GM11168 (cell line): ENCODE results near the gene PIGW.
"Not testable (repeated sequence)": the region's sequence is repeated elsewhere in the genome, so short reads cannot be mapped to it uniquely, and the experiment has no call there.

Source experiments
- in situ Hi-C: fragments of 300-500 bp; cut with MboI; formaldehyde crosslinking; loops from one replicate; pipeline ENCODE4 v1.12.0; 2022; ENCODE audit warnings: low sequenced_read_pairs; ENCODE audit not compliant: unreplicated experiment

PIGW gene

DNA sequence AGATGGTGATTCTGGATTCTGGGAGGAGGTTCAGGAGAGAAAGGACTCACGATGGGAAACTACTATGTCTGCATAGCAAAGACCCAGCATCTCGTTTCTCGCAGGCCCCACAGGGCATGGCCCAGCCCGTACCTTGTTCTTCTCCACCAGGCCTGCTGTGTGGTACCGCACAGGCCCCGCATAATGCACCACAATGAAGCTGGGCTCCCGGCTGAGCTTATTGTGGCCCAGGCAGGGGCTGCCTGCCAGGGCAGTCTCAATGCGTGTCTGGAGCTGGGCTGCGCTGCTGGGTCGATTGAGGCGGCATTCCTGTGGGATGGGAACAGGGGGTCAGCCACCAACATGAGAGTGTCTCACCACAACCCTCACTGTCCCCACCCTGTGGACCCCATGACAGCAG is 28.0 kb upstream of the PIGW start:
- in situ Hi-C loops, result no loop called here

GRCh38 chr17:36507266-36507665 is 27.5 kb upstream of the PIGW start:
- in situ Hi-C loops, result no loop called here

- in situ Hi-C loops, result not testable (repeated sequence)
Observed at GRCh38 chr17:36508439-36508838, 26.3 kb upstream of the PIGW start.

- in situ Hi-C loops, result no loop called here
Observed at GRCh38 chr17:36509272-36509985, 25.4 kb upstream of the PIGW start.

DNA sequence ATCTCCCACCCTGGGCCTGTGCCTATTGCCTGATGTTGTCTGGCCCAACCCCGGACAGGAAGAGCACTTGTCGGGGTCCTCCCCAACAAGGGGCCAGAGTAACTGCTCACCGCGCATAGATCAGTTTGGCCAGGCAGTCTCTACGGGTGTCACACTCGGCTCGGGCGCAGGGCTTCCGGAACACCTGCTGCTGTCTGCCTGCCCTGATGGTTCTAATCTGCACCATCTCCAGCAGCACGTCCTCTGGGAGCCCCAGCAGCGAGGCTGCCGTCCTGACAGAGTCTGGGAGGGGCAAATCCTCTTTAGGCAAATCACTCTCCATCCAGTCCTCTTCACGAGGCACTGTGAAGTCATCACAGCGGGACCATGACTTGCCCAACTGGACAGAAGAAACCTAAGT is 24.2 kb upstream of the PIGW start:
- in situ Hi-C loops, result no loop called here

GRCh38 chr17:36511216-36511615 is 23.6 kb upstream of the PIGW start:
- in situ Hi-C loops, result no loop called here

DNA sequence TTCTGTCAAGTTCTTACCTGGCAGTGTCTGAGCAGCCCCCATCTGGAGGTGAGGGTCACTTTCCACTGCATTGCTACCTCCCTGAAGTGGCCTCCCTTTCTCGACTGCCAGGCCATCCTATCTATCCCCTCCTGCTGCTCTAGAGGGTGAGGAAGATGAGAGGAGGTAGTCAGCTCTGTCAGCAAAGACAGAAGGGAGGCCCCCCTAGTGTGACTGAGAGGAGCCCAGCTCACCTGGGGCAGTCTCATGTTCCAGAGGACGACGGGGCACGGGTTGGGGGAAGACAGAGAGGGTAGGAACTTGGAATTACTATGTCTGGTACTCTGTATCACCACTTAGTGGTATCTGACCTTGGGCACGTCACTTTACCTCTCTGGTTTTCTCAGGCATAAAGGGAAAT is 22.1 kb upstream of the PIGW start:
- in situ Hi-C loops, result no loop called here

DNA sequence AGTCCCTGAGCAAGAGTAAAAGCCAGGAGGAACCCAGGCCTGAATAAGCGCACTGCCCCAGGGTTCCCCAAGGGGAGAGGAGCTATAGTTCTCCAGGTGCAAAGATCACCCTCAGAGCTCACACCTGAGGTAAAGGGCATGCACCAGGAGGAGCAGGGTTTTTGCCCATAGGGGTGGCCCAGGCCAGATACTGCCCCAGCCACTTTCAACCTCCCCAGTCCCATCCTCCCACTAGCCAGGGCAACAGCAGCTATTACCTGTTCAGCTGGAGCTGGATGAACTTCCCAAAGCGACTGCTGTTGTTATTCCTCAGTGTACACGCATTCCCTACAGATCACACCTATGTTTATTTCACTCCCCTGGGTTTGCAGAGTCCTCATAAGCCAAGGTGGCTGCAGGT is 19.9 kb upstream of the PIGW start:
- in situ Hi-C loops, result no loop called here

- in situ Hi-C loops, result no loop called here
Observed at GRCh38 chr17:36515837-36516236, 18.9 kb upstream of the PIGW start.

DNA sequence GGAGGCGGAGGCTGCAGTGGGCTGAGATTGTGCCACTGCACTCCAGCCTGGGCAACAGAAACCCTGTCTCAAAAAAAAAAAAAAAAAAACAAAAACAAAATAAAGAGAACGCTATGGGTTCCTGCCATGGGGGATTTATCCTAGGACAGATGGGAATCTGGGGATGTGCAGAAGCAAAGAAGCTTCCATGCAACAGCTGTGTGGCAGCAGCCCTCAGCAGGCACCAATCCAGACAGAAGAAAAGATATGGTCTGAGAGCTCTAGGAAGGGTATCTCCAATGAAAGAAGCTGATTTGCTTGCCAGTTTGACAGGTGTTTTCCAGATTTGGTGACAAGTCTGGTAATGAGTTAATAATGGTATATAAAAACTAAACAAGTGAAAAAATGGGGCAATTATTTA is 11.7 kb upstream of the PIGW start:
- in situ Hi-C loops, result no loop called here

GRCh38 chr17:36524428-36524876 is 10.3 kb upstream of the PIGW start:
- in situ Hi-C loops, result no loop called here

- in situ Hi-C loops, result no loop called here
Observed at GRCh38 chr17:36525113-36525512, 9.7 kb upstream of the PIGW start.

GRCh38 chr17:36525888-36526287 is 8.9 kb upstream of the PIGW start:
- in situ Hi-C loops, result no loop called here

DNA sequence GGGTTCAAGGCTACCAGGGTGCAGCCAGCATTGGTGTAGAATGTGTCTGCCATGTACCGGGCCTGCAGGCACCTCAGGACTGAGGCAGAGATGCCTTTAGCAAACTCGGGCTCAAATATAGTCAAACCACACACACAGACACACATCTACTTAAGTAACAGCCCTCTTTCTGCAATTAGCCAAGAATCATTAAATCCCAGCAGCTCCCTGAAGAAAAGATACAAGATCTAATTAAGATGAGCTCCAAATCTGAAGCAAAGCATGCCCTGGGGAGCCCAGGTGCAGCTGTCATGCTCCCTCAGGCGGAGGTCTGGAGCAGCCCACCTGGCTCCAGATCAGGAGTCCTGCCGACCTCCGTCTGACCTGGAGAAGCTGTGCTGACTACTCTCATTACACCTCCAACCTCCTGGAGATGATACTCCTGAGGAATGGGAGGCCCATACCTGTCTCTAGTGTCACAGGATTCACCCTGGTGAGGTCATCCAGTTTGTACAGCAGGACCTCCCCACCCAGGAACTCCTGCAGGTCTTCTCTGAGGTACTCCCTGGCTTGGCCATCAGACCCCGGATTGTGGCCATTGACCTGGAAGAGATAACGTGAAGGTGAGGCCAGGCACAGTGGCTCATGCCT is 7.1 kb upstream of the PIGW start:
- in situ Hi-C loops, result no loop called here

DNA sequence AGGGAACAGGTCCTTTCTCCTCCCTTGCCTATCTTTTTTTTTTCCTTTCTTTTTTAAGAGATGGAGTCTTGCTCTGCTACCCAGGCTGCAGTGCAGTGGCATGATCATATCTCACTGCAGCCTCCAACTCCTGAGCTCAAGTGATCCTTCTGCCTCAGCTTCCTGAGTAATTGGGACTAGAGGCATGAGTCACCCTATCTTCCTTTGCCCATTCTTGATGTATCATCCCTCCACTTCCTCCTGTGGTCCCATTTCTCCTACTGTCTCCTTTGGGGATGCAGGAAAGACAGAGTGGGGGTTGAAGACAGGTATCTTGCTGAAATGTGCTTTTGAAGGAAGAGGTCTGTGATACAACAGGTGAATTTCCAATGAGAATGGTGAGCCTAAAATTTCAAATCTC is 5.7 kb upstream of the PIGW start:
- in situ Hi-C loops, result no loop called here

- in situ Hi-C loops, result no loop called here
Observed at GRCh38 chr17:36532435-36532975, 2.3 kb upstream of the PIGW start.

GRCh38 chr17:36533935-36534839 is 600 bp upstream of the PIGW start:
- in situ Hi-C loops, result no loop called here

DNA sequence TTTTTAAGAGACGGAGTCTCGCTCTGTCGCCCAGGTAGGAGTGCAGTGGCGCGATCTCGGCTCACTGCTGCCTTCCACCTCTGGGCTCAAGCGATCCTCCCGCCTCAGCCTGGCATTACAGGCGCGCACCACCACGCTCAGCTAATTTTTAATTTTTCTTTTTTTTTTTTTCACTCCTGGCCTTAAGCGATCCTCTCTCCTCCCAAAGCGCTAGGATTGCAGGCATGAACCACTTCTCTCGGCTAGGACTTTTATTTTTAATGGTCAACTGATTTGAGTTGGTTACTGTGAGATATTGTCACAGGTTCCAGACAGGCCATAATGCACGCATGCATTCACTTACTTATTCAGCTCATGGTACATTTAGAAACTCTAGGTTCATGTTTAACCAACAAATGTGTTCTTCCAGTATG is 888 bp downstream of the PIGW start:
- in situ Hi-C loops, result no loop called here

- in situ Hi-C loops, result no loop called here
Observed at GRCh38 chr17:36540696-36541095, 5.9 kb downstream of the PIGW start.

DNA sequence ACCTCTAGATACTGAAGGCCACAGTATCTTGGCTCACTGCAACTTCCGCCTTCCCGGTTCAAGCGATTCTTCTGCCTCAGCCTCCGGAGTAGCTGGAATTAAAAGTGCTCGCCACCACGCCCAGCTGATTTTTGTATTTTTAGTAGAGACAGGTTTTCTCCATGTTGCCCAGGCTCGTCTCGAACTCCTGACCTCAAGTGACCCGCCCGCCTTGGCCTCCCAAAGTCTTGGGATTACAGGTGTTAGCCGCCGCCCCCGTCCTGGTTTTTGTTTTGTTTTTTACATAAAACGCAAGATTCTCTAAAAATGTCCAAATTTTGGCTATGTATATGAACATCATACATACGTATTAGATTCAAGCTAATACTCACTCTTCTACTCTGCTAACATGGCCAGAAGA is 8.0 kb downstream of the PIGW start:
- in situ Hi-C loops, result no loop called here

- in situ Hi-C loops, result no loop called here
Observed at GRCh38 chr17:36544044-36544306, 9.2 kb downstream of the PIGW start.
